CD4-positive, alpha-beta T cell treated with Interleukin-6 for 4 hours (primary cell): ENCODE measurements around the gene MED19.
"Not testable (repeated sequence)": the region's sequence is repeated elsewhere in the genome, so short reads cannot be mapped to it uniquely, and the experiment has no call there.

ENCODE experiments used
- DNase-seq: peaks from one replicate; pipeline ENCODE4 v3.0.0-alpha.2; 2020; ENCODE audit warnings: mixed read lengths

The MED19 gene

GRCh38 chr11:57711414-57712255 lies at the start of gene MED19:
TSS of gene MED19 (minus strand) at chr11:57712215. CDS start at chr11:57712179, 36 bp downstream.
- peak; percentile 83 for DNase-seq

GRCh38 chr11:57758174-57758573 lies 46.2 kb upstream of the MED19 start:
- DNase-seq = no peak

GRCh38 chr11:57752954-57753353 lies 40.9 kb upstream of the MED19 start:
- no peak for DNase-seq

GRCh38 chr11:57751676-57752253 lies 39.8 kb upstream of the MED19 start, which contains the start of gene BTBD18:
TSS of gene BTBD18 (minus strand) at chr11:57751819. CDS start at chr11:57751188, 631 bp downstream.
- peak; percentile 9 for DNase-seq

- no peak for DNase-seq
These were observed 39.2 kb upstream of the MED19 start for GRCh38 chr11:57751176-57751575.

- DNase-seq = no peak
These were observed 34.9 kb upstream of the MED19 start for GRCh38 chr11:57746920-57747319.

GRCh38 chr11:57745206-57745605 lies 33.2 kb upstream of the MED19 start:
- DNase-seq = no peak

- DNase-seq = no peak
These were observed 32.3 kb upstream of the MED19 start for GRCh38 chr11:57744357-57744756.

GRCh38 chr11:57742087-57742452 lies 30.1 kb upstream of the MED19 start:
- DNase-seq = no peak

GRCh38 chr11:57741132-57742086 lies 29.4 kb upstream of the MED19 start, which contains the start of gene SELENOH:
TSS of gene SELENOH (plus strand) at chr11:57741491. CDS start at chr11:57741596, 105 bp downstream.
- DNase-seq = peak; percentile 92

- no peak for DNase-seq
These were observed 23.7 kb upstream of the MED19 start for GRCh38 chr11:57735619-57736298.

GRCh38 chr11:57732661-57733060 lies 20.6 kb upstream of the MED19 start:
- DNase-seq = no peak

GRCh38 chr11:57729479-57729878 lies 17.5 kb upstream of the MED19 start:
- DNase-seq = no peak

GRCh38 chr11:57728829-57729228 lies 16.8 kb upstream of the MED19 start:
- no peak for DNase-seq

- DNase-seq = no peak
These were observed 15.2 kb upstream of the MED19 start for GRCh38 chr11:57727185-57727584.

- not testable (repeated sequence) for DNase-seq
These were observed 4.7 kb upstream of the MED19 start for GRCh38 chr11:57716726-57717125.

- DNase-seq = no peak
These were observed 1.8 kb upstream of the MED19 start for GRCh38 chr11:57713835-57714234.

GRCh38 chr11:57712256-57713150 lies 488 bp upstream of the MED19 start, which contains the start of gene TMX2:
TSS of gene TMX2 (plus strand) at chr11:57712593. CDS start at chr11:57712619, 26 bp downstream.
- DNase-seq = peak; percentile 91

- DNase-seq = no peak
These were observed 2.1 kb downstream of the MED19 start for GRCh38 chr11:57709802-57710367.

- DNase-seq = not testable (repeated sequence)
These were observed 6.6 kb downstream of the MED19 start for GRCh38 chr11:57705432-57705831.

GRCh38 chr11:57704932-57705331 lies 7.1 kb downstream of the MED19 start:
- no peak for DNase-seq
